Measurements from ENCODE around the gene RAB7A.
A peak's percentile ranks its signal among the peaks of the same experiment; 100 is the strongest.
"Not testable (repeated sequence)": the region's sequence is repeated elsewhere in the genome, so short reads cannot be mapped to it uniquely, and the experiment has no call there.

The RAB7A gene

GRCh38 chr3:128760881-128761280, 34.9 kb downstream of the RAB7A start:
- no peak for DNase-seq

- no peak for DNase-seq
These were observed 35.4 kb downstream of the RAB7A start for GRCh38 chr3:128761392-128761791.

- no peak for DNase-seq
These were observed 38.0 kb downstream of the RAB7A start for GRCh38 chr3:128763967-128764366.

- DNase-seq = no peak
These were observed 38.9 kb downstream of the RAB7A start for GRCh38 chr3:128764863-128765262.

GRCh38 chr3:128767094-128767750, 41.2 kb downstream of the RAB7A start:
- no peak for DNase-seq

- no peak for DNase-seq
These were observed 42.5 kb downstream of the RAB7A start for GRCh38 chr3:128768471-128768870.

- DNase-seq = no peak
These were observed 44.4 kb downstream of the RAB7A start for GRCh38 chr3:128770387-128770786.

GRCh38 chr3:128773189-128773588, 47.2 kb downstream of the RAB7A start:
- DNase-seq = not testable (repeated sequence)

- DNase-seq = not testable (repeated sequence)
These were observed 47.6 kb downstream of the RAB7A start for GRCh38 chr3:128773592-128773991.

- no peak for DNase-seq
These were observed 49.3 kb downstream of the RAB7A start for GRCh38 chr3:128775241-128775640.

GRCh38 chr3:128775906-128776542, 50.0 kb downstream of the RAB7A start:
- DNase-seq = no peak

- DNase-seq = no peak
These were observed 54.3 kb downstream of the RAB7A start for GRCh38 chr3:128780101-128780837.

GRCh38 chr3:128781164-128781563, 55.2 kb downstream of the RAB7A start:
- DNase-seq = no peak

- DNase-seq = no peak
These were observed 56.5 kb downstream of the RAB7A start for GRCh38 chr3:128782282-128783146.

GRCh38 chr3:128783774-128784173, 57.8 kb downstream of the RAB7A start:
- DNase-seq = no peak

GRCh38 chr3:128784232-128784631, 58.2 kb downstream of the RAB7A start:
- DNase-seq = peak; percentile 50

GRCh38 chr3:128784843-128785242, 58.9 kb downstream of the RAB7A start:
- no peak for DNase-seq

- DNase-seq = no peak
These were observed 60.5 kb downstream of the RAB7A start for GRCh38 chr3:128786434-128787020.

GRCh38 chr3:128787256-128788253, 61.6 kb downstream of the RAB7A start:
- peak; percentile 35 for DNase-seq

GRCh38 chr3:128788268-128788869, 62.4 kb downstream of the RAB7A start:
- DNase-seq = no peak
